GM20000 (cell line): ENCODE measurements around the gene LEKR1.

Experiments used
- DNase-seq: peaks from one replicate; pipeline ENCODE4 v3.0.0; 2012; ENCODE audit warnings: low spot score
- CTCF ChIP-seq: IDR thresholded peaks from 2 replicates; pipeline ENCODE4 v1.5.1; 2012; ENCODE audit warnings: mild to moderate bottlenecking, control low read depth; ENCODE audit errors: extremely low read depth, missing control alignments

The LEKR1 gene

GRCh38 chr3:156975721-156976120 is 149.6 kb downstream of the LEKR1 start:
- DNase-seq: no peak
- TF ChIP-seq CTCF: no peak

GRCh38 chr3:156976933-156977332 is 150.8 kb downstream of the LEKR1 start:
- no peak for DNase-seq
- TF ChIP-seq CTCF: no peak

GRCh38 chr3:156978481-156978961 is 152.4 kb downstream of the LEKR1 start:
- TF ChIP-seq CTCF: no peak
- peak; percentile 57 for DNase-seq

- no peak for DNase-seq
- no peak for TF ChIP-seq CTCF
Measured at GRCh38 chr3:156981005-156981404, 154.9 kb downstream of the LEKR1 start.

- no peak for TF ChIP-seq CTCF
- no peak for DNase-seq
Measured at GRCh38 chr3:156983559-156983958, 157.4 kb downstream of the LEKR1 start.

- DNase-seq: no peak
- TF ChIP-seq CTCF: no peak
Measured at GRCh38 chr3:156985711-156986110, 159.6 kb downstream of the LEKR1 start.

GRCh38 chr3:156987946-156988345 is 161.8 kb downstream of the LEKR1 start:
- DNase-seq: no peak
- TF ChIP-seq CTCF: no peak
